HCT116 (cell line): Measurements from ENCODE around the gene TMC6.

ENCODE experiments used
- ELF1 ChIP-seq: IDR thresholded peaks from 2 replicates; pipeline ENCODE4 v1.6.1; 2012; ENCODE audit warnings: low read depth, borderline replicate concordance
- EZH2 ChIP-seq: fragments of 200-600 bp; sonication (generic); IDR thresholded peaks from 2 replicates; pipeline ENCODE4 v1.6.1; 2017; ENCODE audit warnings: antibody characterized with exemption, mixed run types
- POLR2A ChIP-seq: IDR thresholded peaks from 2 replicates; pipeline ENCODE4 v1.7.0; 2011; ENCODE audit warnings: borderline replicate concordance; ENCODE audit not compliant: insufficient read depth, insufficient read length; ENCODE audit errors: extremely low read depth
- POLR2AphosphoS5 ChIP-seq: IDR thresholded peaks from 2 replicates; pipeline ENCODE4 v1.6.1; 2011; ENCODE audit warnings: mild to moderate bottlenecking, low read depth, low read length, moderate library complexity
- YY1 ChIP-seq: IDR thresholded peaks from 2 replicates; pipeline ENCODE4 v1.6.1; 2011; ENCODE audit warnings: low read length, low read depth, moderate library complexity, mild to moderate bottlenecking; ENCODE audit not compliant: insufficient replicate concordance; ENCODE audit errors: extremely low read depth
- ZNF274 ChIP-seq: fragments of 200-500 bp; sonication (Bioruptor generic); IDR thresholded peaks from 2 replicates; pipeline ENCODE4 v1.6.1; 2014; ENCODE audit warnings: mild to moderate bottlenecking, low read depth, low read length, inconsistent platforms
- TF ChIP-seq, protein P1 (sequence below), 3 experiments: fragments of 200-600 bp in 1 of 3; sonication (generic) in 1 of 3; IDR thresholded peaks in 2 of 3; conservative IDR thresholded peaks in 1 of 3; 2 replicates each; pipeline ENCODE4 v1.5.1; 2012 to 2017; ENCODE audit warnings: low read depth in 2 of 3, low read length in 2 of 3, antibody characterized with exemption in 1 of 3, borderline replicate concordance in 1 of 3, control low read depth in 1 of 3, mild to moderate bottlenecking in 1 of 3, mixed read lengths in 1 of 3, mixed run types in 1 of 3, moderate library complexity in 1 of 3; ENCODE audit not compliant: insufficient read depth in 1 of 3
- TF ChIP-seq, protein P2 (sequence below): IDR thresholded peaks from 2 replicates; pipeline ENCODE4 v1.6.1; 2012; ENCODE audit warnings: low read depth

DNA sequence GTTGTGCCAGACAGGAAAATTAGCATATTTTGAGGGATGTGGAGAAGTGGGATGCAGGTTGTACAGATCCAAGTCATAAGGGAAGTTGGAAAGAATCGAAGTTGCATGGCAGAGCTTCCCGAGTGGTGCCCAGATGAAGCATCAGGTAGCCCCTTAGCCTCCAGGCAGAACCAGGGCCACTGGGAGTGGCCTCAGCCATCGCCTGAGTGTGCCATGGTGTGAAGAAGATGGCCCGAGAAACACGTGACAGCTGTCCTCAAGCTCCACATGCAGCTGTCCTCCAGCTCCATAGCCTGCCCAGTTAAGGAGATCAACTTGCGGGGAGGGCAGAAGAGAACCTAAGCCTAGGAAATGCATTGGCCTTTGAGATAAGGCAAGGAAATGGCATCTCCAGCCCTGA is 33.5 kb downstream of the TMC6 start:
- no peak for TF ChIP-seq POLR2AphosphoS5
- TF ChIP-seq, protein P1, sequence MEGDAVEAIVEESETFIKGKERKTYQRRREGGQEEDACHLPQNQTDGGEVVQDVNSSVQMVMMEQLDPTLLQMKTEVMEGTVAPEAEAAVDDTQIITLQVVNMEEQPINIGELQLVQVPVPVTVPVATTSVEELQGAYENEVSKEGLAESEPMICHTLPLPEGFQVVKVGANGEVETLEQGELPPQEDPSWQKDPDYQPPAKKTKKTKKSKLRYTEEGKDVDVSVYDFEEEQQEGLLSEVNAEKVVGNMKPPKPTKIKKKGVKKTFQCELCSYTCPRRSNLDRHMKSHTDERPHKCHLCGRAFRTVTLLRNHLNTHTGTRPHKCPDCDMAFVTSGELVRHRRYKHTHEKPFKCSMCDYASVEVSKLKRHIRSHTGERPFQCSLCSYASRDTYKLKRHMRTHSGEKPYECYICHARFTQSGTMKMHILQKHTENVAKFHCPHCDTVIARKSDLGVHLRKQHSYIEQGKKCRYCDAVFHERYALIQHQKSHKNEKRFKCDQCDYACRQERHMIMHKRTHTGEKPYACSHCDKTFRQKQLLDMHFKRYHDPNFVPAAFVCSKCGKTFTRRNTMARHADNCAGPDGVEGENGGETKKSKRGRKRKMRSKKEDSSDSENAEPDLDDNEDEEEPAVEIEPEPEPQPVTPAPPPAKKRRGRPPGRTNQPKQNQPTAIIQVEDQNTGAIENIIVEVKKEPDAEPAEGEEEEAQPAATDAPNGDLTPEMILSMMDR (IDR thresholded peaks at IDR 0.05 in 2 of 3, conservative IDR thresholded peaks at IDR 0.05 in 1 of 3; ENCODE audit: borderline replicate concordance in 1 of 3, insufficient read depth in 1 of 3, low read depth in 2 of 3, low read length in 2 of 3), result no peak
- TF ChIP-seq ZNF274, result no peak
- TF ChIP-seq, protein P2, sequence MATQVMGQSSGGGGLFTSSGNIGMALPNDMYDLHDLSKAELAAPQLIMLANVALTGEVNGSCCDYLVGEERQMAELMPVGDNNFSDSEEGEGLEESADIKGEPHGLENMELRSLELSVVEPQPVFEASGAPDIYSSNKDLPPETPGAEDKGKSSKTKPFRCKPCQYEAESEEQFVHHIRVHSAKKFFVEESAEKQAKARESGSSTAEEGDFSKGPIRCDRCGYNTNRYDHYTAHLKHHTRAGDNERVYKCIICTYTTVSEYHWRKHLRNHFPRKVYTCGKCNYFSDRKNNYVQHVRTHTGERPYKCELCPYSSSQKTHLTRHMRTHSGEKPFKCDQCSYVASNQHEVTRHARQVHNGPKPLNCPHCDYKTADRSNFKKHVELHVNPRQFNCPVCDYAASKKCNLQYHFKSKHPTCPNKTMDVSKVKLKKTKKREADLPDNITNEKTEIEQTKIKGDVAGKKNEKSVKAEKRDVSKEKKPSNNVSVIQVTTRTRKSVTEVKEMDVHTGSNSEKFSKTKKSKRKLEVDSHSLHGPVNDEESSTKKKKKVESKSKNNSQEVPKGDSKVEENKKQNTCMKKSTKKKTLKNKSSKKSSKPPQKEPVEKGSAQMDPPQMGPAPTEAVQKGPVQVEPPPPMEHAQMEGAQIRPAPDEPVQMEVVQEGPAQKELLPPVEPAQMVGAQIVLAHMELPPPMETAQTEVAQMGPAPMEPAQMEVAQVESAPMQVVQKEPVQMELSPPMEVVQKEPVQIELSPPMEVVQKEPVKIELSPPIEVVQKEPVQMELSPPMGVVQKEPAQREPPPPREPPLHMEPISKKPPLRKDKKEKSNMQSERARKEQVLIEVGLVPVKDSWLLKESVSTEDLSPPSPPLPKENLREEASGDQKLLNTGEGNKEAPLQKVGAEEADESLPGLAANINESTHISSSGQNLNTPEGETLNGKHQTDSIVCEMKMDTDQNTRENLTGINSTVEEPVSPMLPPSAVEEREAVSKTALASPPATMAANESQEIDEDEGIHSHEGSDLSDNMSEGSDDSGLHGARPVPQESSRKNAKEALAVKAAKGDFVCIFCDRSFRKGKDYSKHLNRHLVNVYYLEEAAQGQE, result no peak
- TF ChIP-seq YY1, result no peak
- no peak for TF ChIP-seq ELF1
- no peak for TF ChIP-seq EZH2
- no peak for TF ChIP-seq POLR2A
